ENCODE measurements around the gene AMPD2.

DNA sequence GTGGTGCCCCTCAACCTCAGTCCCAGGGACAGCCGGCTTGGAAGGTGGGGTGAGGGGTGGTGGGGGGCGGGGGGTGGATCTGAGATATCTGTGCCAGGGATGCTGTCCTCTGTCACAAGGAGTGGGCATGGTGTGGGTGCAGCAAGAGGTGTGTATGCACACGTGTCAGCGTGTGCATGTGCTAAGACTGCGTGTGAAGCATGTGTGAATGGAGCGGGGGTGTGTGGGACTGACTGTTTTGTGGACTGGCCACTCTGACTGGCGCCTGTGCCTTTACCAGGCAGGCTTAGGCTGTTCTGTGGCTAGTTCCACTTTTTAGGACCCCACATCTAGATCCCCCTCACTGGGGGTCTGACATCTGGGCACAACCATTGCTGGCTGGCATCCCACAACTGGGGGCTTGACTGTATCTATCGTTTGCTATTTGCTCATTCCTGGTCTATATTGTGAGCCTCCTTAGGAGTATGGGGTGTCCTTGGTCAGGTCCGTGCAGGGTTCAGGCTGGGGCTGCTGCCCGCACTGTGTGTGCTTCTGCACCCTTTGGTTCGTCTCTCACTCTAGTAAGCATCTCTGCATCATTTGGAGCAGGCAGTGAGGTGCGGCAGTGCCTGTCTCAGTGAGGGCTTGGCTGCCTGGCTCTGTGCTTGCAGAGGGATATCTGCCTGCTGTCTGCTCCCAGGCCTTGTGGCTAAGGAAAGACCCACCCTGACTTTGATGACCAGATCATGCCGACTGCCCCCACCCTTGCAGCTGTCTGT, 1.9 kb downstream of the AMPD2 start:
- TF ChIP-seq, protein P1, sequence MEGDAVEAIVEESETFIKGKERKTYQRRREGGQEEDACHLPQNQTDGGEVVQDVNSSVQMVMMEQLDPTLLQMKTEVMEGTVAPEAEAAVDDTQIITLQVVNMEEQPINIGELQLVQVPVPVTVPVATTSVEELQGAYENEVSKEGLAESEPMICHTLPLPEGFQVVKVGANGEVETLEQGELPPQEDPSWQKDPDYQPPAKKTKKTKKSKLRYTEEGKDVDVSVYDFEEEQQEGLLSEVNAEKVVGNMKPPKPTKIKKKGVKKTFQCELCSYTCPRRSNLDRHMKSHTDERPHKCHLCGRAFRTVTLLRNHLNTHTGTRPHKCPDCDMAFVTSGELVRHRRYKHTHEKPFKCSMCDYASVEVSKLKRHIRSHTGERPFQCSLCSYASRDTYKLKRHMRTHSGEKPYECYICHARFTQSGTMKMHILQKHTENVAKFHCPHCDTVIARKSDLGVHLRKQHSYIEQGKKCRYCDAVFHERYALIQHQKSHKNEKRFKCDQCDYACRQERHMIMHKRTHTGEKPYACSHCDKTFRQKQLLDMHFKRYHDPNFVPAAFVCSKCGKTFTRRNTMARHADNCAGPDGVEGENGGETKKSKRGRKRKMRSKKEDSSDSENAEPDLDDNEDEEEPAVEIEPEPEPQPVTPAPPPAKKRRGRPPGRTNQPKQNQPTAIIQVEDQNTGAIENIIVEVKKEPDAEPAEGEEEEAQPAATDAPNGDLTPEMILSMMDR (IDR thresholded peaks at IDR 0.05), result no peak
- no peak for TF ChIP-seq ZFX (IDR thresholded peaks at IDR 0.05; ENCODE audit: borderline replicate concordance)

Data from 22Rv1 (cell line).